ENCODE results near the gene GPR143.

GPR143 gene

DNA sequence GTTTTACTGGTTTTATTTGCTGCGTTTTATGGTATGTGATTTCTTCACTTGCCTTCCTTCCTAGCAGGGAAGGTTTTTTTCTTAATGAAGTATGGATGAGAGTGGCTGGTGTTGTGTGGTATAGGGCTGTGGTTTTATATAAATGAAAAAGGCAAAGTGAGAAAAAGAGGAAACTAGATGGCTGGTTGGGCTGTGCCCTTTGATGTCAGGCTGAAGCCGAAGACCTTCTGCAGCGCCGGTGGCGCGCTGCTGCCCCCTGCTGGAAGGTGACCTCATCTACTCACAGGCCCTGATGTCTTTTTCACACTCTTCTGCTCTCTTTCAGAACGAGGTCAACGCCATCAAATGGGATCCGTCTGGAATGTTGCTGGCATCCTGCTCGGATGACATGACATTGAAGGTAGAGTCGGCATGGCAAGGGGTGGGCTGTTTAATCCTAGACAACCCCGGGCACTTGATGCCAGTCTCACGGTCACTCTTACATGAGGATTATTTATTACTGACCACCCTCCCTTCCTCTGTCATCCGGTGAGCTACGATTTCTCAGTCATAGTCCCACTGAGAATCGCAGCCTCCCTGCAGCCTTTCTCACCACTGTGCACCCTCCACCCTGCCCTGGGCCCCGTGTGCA lies 56.6 kb downstream of the GPR143 start:
- FAIRE-seq = peak; percentile 72

DNA sequence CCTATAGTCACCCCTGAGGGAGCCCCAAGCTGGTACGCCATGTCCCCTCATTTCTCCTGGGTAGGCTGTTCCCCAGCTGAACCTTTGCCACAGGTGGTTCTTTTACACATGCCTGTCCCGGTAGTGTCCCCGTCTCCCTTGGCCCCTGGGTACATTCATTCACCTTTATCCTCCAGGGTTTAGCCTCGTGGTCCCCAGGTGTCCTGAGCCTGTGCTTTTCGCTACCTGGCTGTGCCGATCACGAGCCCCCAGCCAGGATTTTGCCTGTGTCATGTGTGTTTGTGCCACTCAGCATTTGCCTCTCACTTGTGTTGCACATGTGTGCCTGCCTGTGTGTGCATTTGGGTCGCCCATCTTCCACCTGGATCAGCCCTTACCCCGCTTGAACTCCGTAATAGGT lies 57.6 kb downstream of the GPR143 start:
- no peak for DNase-seq (ENCODE audit: low spot score)
- no peak for FAIRE-seq

More for the DNA sequence above, 56.6 kb downstream of the GPR143 start:
- peak; percentile 43 for DNase-seq (ENCODE audit: low spot score)

DNA sequence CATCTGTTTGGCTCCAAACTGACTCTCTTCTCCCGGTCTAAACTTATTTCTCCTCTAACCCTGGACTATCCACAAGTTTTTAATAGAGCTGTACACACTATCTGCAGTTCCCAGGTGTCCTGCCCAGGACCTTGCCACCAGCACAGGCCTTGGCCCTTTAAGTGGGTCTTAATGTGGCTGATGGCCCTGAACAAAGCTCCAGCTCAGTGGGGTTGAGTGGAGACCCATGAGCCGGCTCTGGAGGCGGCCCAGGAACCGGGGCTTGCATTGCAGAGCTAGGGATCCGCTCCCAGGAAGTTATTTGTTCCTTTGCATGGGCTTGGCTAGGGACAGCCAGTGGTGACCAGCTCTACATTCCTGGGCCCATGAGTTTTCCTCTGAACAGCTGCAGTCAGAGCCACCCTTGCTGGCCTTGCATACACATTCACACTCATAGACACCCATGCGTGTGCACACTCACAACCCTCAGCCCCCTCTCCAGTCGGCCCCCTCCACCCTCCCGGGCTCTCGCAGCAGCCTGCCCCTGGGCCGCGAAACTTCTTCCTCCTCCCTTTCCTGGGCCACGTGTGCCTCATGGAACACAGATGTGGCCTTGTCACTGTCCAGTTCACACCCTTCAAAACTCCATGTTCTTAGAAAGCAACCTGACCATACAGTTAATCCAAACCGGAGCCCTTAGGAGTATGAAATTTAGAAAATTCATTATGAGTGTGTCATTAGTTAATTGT lies 58.2 kb downstream of the GPR143 start:
- no peak for DNase-seq (ENCODE audit: low spot score)
- FAIRE-seq = no peak

DNA sequence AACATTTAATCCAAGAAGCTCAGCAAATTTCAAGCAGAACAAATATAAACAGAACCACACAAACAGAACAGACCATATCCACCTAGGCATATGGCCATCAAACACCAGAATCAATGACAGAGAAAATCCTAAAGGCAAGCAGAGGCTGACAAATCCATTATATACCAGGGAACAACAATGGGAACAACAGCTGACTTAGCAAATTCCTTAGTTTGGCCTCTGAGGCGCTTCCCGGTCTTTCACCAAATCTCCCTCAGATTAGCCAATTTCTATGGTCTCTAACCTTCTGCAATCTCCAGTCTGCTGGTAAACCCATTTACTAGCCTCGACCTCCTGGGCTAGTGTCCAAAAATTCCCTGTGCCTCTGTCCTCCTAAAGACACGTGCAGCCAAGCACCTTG lies 59.2 kb downstream of the GPR143 start:
- no peak for DNase-seq (ENCODE audit: low spot score)
- FAIRE-seq = no peak

DNA sequence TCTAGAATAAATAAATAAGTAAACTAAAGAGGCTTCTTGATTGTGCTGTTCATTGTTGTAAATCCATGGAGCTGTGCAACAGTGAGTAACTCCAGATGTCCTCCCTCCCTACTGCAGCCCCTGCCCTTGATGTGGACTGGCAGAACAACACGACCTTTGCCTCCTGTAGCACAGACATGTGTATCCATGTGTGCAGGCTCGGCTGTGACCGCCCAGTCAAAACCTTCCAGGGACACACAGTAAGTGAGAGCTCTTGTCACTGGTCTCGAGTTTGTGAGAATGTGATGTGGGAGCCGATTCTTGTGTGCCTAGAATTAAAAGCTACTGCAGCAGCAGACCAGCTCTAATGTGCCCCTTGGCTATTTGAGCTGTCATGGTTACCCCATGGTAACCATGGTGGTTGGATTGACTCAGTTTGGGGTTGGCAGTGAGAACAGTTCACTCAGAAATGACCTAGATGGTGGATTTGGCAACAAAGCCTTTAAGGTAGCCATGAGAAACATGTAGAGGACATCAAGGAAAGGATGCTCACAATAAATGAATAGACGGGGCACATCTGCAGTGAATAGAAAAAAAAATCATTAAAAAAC lies 60.7 kb downstream of the GPR143 start:
- FAIRE-seq = no peak

DNA sequence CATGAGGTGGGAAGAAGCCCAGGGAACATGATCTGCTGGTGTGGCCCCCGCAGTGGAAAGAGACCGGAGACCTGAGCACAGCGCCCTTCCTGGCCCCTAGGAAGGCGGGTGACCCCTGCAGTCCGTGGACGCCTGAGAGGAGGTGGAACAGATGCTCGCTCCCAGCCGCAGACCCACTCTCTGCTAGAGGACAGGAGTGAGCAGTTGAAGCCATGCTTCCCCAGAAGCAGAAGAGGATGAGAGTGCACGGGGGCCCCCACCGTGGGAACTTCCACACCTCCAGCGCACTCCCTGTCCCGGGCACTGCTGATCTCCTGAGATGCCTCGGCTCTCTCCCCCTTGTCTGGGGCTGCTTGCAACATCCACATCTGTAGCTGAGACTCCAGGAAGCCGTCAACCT lies 62.2 kb downstream of the GPR143 start:
- DNase-seq (ENCODE audit: low spot score) = no peak
- FAIRE-seq = no peak

More for the DNA sequence above, 60.7 kb downstream of the GPR143 start:
- no peak for DNase-seq (ENCODE audit: low spot score)

DNA sequence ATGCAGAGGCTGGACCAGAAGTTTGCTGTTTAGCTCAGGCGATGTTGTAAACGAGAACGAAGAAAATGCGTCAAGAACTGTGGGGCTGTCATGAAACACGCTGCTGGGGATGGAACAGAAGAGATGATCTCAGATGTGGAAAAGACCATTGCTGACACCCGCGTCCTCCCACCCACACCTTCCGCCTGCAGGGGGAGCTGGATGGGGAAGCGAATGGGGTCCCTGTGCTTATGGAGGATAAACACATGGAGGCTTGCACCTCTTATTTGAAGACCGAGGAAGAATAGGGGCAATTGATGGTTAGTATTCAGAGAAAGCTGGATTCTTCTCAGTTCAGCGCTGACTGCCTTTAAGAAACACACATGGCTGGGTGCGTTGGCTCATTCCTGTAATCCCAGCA lies 63.9 kb downstream of the GPR143 start:
- DNase-seq (ENCODE audit: low spot score) (no peak), FAIRE-seq (no peak)

DNA sequence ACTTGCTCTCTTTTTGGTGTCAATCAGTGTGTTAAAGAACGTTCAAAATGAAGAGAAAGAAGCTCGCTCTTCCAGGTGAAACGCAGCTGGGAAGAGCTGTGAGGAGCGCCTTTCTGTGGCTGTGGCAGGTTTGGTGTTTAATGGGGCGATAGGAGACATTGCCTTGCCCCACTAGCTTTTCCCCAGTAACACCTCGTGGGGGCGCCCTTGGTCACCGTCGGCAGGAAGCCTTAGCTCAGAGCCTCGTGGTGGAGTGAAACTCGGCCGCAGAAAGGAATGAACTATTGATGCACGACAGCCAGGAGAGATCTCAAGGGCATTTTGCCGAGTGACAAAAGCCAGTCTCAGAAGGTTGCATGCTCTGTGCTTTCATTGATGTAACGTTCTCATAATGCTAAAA lies 65.1 kb downstream of the GPR143 start:
- no peak for DNase-seq (ENCODE audit: low spot score)
- FAIRE-seq = no peak

DNA sequence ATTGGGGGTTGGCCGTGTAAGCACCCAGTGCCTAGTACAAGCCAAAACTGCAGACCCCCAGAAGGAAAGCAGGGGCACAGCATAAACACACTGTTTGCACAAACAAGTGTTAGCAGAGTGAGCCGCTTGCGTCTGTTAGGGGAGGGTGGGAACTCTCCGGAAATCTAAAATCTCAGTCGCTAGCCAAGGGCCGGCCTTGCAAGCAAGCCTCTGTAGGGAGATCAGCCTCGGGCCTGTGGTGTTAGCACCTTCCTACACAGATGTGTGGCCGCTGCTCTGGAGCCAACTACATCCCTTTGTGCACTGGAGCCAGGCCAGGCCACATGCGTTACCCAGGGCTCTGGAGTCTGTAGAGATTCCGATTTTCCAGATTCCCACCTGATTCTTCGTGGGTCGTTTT lies 67.1 kb downstream of the GPR143 start:
- FAIRE-seq = no peak

DNA sequence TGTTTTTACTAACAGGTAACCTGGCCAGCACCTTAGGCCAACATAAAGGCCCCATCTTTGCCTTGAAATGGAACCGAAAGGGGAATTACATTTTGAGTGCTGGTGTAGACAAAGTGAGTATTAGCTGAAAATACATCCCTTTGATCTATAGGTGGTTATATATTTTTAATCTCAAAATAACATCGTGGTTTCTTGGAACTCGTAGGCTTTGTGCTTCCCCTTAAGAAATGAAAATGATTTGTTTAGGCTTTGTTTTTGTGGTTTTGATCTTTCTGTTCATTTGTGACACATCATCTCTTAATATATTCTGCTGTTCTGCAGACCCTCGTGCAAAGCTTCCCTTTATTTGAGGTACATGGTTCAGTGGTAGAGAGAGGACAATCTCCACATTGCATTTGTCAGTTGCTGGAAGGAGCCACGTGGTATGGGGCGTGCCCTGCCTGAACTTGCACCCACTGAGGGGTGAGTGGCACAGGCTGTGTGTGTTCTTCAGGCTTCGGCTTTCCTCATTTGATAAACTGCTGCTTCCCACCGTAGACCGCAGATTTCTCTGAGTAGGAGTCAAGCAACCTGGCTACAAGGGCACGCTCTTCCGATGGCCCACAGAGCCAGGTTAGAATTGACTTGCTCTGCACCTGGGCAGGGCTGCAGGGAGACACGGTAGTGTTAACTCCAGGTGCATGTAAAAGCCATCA lies 72.2 kb downstream of the GPR143 start:
- FAIRE-seq = no peak
- DNase-seq (ENCODE audit: low spot score) = no peak

More for the DNA sequence above, 67.1 kb downstream of the GPR143 start:
- DNase-seq (ENCODE audit: low spot score) = no peak

DNA sequence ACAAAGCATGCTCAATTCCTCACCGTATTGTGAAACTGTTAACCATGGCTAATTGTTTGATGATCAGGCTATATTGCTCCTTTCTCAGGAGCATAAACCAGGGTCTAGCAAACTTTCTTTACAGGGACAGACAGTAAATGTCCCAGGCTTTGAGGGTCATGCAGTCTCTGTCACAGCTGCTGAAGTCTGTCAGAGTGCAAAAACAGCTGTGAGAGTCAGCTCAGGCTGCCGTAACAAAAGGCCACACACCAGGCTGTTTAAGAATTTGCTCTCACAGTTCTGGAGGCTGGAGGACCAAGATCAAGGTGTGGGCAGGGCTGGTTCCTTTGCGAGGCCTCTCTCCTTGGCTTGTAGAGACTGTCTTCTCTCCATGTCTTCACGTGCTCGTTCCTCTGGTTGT lies 75.6 kb downstream of the GPR143 start:
- DNase-seq (ENCODE audit: low spot score) = no peak
- FAIRE-seq = no peak

DNA sequence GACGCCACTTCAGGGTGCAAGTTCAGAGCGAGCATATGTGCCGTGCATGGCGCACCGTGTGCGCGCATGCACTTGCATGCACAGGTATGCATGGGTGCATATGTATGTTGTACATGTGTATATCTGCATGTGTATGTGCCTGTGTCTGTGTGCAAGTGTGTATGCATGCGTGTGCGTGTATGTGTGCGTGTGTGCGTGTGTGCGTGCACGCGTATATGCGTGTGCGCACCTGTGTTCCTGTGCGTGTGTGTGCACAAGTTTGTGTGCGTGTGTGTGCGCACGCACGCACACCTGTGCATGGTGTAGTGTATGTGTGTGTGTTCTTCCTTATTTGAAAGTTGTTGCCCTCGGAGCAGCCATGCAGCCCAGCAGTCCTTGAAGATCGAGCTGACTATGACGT lies 76.8 kb downstream of the GPR143 start:
- no peak for FAIRE-seq

DNA sequence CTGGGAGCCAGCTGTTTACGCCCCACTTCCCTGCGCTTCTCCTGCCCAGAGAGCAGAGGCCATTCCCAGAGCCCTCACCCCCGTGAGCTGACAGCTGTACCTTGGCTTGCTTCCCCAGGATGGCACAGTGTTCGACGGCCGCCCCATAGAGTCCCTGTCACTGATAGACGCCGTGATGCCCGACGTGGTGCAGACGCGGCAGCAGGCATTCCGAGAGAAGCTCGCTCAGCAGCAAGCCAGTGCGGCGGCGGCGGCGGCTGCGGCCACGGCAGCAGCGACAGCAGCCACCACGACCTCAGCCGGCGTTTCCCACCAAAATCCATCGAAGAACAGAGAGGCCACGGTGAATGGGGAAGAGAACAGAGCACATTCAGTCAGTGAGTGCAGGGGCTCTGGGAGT lies 77.7 kb downstream of the GPR143 start:
- DNase-seq (ENCODE audit: low spot score) (no peak), FAIRE-seq (no peak)

More for the DNA sequence above, 76.8 kb downstream of the GPR143 start:
- no peak for DNase-seq (ENCODE audit: low spot score)

DNA sequence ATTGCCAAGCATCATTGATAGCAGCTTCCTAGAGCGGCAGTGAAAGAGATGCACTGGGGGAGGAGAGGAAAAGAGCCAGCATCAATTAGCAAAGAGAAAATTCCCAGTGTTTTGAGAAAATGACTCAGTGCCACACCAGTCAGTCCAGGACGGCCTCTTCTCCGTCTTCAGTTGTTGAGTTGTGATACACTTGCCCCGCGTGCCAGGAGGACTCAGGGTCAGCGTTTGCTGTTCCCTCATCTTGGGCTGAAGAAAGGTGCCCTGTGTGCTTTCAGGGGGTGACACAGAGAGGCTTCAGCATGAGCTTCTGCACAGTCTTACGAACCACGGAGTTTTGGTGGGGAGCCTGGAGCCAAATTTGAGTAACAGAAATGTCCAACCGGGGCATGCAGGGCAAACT lies 82.3 kb downstream of the GPR143 start:
- DNase-seq (ENCODE audit: low spot score) (no peak), FAIRE-seq (no peak)

DNA sequence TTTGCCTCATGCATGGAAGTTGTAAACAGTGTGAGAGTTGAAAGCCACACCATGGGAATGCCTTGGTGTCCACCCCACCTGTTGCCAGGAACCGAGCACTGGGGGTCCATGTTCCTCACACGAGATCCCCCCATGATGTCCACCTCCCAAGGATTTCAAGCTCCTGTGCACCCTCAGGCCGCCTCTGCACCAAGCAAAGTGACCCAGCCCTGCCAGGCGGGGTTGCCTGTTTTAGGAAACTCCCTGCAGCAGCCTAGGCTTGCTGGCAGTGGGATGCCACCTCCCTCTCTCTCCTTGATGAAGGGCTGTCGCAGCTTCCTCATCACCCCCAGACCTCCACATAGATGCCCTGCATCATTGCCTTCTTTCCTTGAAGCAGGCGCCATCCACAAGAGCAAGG lies 82.8 kb downstream of the GPR143 start:
- FAIRE-seq = no peak
- no peak for DNase-seq (ENCODE audit: low spot score)

DNA sequence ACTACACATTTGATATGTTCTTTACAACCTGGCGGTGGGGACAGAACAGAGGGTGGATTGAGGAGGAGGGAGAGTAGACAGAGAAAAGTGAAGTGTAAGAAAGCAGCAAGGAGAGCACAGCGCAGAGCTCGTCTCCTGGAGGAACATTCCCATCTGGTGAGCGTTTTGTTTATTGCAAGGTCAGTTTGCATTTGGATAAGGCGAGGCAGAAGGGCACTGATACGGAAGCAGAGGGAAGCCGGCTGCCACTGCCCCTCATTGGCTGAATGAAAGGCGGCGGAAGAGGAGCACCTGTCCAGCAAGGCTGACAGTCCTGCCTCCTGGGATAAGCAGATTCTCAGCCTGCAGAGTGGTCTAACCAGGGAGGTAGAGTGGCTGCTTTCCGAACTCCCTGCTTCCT lies 83.2 kb downstream of the GPR143 start:
- no peak for DNase-seq (ENCODE audit: low spot score)
- FAIRE-seq = no peak

DNA sequence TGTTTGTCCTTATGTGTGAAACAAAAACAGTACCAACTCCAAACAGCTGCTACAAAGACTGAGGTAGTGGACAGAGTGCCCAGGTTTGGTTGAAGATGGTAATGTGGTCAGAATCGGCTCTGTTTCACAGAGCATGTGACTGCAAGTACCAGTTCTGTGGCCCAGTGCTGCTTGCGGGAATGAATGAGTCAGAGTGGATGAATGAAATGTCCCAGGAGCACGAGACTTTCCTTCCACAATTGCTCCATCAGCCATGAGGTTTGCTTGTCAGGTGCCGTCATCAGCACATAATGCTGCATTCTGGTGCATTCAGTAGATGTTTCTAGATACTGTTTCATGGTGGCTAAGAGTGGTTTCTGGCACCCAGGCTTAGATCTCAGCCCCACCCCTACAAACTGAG lies 84.2 kb downstream of the GPR143 start:
- DNase-seq (ENCODE audit: low spot score) = peak; percentile 55
- FAIRE-seq = peak; percentile 91

DNA sequence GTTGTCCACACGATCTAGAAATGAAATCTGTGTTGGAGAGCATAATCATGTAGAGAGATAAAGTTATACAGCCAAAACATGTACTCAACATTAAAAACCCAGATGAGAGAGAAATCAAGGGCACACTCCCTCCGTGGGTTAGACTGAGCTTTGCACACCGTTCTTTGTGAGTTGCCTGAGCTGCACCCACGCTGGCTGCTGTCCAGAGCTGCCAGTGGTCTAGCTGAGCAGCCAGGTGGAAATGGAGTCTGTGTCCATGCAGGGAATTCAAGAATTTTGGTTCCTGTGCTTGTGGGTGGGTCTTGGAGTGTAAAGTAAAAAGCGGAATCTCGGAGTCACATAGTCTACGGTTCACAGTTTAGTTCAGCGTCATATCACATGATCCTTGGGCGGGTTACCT lies 84.6 kb downstream of the GPR143 start:
- DNase-seq (ENCODE audit: low spot score) = no peak
- no peak for FAIRE-seq

DNA sequence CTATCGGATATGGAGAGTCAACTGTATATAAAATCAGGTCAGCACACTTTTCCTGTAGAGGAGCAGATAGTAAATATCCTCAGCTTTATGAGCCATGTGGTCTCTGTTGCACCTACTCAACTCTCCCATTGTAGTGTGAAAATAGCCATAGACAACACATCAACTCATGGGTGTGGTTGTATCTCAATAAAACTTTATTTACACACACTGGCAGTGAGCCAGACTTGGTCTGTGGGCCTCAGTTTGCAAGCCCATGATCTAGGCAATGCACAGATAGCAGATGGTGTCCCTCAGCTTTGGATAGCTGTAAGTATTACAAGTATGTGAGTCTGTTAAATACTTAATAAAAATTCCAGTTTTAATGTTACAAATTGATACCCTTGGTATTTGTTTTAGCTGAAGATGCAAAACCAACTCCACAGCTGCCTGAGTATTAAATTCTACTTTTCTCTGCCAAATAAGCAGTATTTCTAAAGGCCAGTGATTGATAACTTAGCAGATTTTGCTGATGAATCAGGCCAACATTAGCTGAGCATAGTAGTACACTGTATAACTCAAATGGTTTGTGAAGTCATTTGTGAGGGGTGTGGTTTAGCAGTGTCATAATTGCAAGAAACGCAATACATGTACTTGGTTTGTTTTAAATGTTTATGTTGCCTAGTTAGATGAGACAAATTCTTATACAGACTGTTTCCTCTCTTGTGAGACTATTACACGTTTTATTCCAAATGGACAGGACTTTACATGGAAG lies 87.3 kb downstream of the GPR143 start:
- DNase-seq (ENCODE audit: low spot score) (no peak), FAIRE-seq (no peak)

DNA sequence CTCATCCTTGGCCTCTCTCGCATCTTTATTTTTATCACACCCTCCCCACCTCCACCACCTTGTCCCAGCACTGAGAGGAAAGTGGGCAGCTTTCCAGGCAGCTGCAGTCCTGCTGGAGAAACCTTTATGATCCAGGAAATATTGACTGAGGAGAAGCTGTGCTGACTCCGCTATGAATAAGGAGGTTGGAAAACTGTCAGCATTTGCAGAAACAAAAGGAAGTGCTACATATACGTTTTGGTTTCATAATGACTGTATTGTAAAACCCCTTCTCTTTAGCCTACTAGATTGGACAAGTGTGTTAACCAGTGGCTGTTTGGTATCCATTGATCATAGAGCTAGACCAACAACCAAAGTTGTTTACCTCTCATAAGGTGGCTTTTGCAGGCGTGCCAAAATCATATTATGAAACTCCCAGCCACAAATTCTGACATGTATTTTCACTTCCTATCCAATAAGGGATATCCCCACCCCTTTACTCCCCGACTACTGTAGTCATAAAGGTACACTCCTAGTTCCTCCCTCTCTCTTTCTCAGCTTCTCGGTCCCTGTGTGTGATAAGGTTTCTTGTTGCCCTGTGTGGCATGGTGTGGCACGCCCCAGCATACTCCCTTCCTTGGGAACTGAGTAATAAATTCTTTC lies 88.4 kb downstream of the GPR143 start:
- DNase-seq (ENCODE audit: low spot score) (no peak), FAIRE-seq (no peak)

DNA sequence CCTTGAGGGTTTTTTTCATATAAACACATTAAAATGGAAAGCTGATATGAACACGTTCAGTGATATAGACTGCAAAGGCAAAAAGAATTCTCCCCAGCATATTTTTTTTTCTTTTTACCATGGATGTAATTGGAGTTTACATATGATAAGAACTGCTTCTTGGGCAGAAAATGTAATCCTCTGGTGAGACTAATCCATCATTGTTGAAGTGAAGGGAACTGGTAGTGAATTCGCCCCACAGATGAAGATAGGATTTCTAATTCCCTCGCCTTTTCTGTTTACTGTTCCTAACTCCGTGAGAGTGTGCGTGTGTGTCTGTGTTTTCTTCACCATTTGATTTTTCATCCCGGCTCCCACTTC lies 88.9 kb downstream of the GPR143 start:
- DNase-seq (ENCODE audit: low spot score) = no peak
- no peak for FAIRE-seq
